NT2/D1 (cell line): ENCODE measurements around the gene HOMEZ.

Experiments used
- DNase-seq: peaks from one replicate; pipeline ENCODE4 v3.0.0-alpha.2; 2011; ENCODE audit warnings: low read depth, low spot score
- H3K27me3 ChIP-seq: 2 replicates; pipeline ENCODE4 v1.6.0; 2011; ENCODE audit warnings: mild to moderate bottlenecking; ENCODE audit not compliant: insufficient read length, insufficient read depth
- H3K36me3 ChIP-seq: 2 replicates; pipeline ENCODE4 v1.6.1; 2011; ENCODE audit warnings: mild to moderate bottlenecking, low read length, mixed read lengths; ENCODE audit not compliant: insufficient read depth, insufficient read length
- H3K4me1 ChIP-seq: 2 replicates; pipeline ENCODE4 v1.5.1; 2011; ENCODE audit not compliant: insufficient read depth, insufficient read length
- H3K4me3 ChIP-seq: 2 replicates; pipeline ENCODE4 v1.5.1; 2011; ENCODE audit warnings: low read depth; ENCODE audit not compliant: insufficient read length
- H3K9ac ChIP-seq: 2 replicates; pipeline ENCODE4 v1.6.0; 2011; ENCODE audit warnings: low read depth; ENCODE audit not compliant: insufficient read length
- H3K9me3 ChIP-seq: 2 replicates; pipeline ENCODE4 v1.5.1; 2011; ENCODE audit warnings: mild to moderate bottlenecking, low read length; ENCODE audit not compliant: insufficient read depth
- SUZ12 ChIP-seq: IDR thresholded peaks from 2 replicates; pipeline ENCODE4 v1.6.1; 2011; ENCODE audit not compliant: insufficient read length, insufficient read depth; ENCODE audit errors: extremely low read depth
- YY1 ChIP-seq: IDR thresholded peaks from 2 replicates; pipeline ENCODE4 v1.6.1; 2011; ENCODE audit not compliant: insufficient read length, insufficient read depth
- ZNF274 ChIP-seq: IDR thresholded peaks from 2 replicates; pipeline ENCODE4 v1.6.1; 2011; ENCODE audit warnings: mild to moderate bottlenecking, low read depth, low read length

Gene HOMEZ

GRCh38 chr14:23299211-23299957 lies 13.5 kb upstream of the HOMEZ start:
- no peaks in the 10 kb centered on the region for H3K9me3 ChIP-seq
- H3K9ac ChIP-seq, result no peak overlapping the region
- H3K27me3 ChIP-seq, result peaks cover 73% of the 10 kb centered on the region
- no peak overlapping the region for H3K4me3 ChIP-seq
- H3K4me1 ChIP-seq, result peaks cover 5% of the 10 kb centered on the region
- no peak for TF ChIP-seq SUZ12
- no peak for TF ChIP-seq ZNF274
- TF ChIP-seq YY1, result no peak
- no peak for DNase-seq
- no peaks in the 10 kb centered on the region for H3K36me3 ChIP-seq

GRCh38 chr14:23297611-23298277 lies 11.8 kb upstream of the HOMEZ start:
- Histone ChIP-seq H3K4me3 (no peak overlapping the region), H3K36me3 (no peaks in the 10 kb centered on the region), H3K27me3 (peaks cover 74% of the 10 kb centered on the region), H3K9ac (no peak overlapping the region), H3K9me3 (no peaks in the 10 kb centered on the region), H3K4me1 (peaks cover 5% of the 10 kb centered on the region)
- DNase-seq, result no peak
- TF ChIP-seq SUZ12 (no peak), ZNF274 (no peak), YY1 (no peak)

DNA sequence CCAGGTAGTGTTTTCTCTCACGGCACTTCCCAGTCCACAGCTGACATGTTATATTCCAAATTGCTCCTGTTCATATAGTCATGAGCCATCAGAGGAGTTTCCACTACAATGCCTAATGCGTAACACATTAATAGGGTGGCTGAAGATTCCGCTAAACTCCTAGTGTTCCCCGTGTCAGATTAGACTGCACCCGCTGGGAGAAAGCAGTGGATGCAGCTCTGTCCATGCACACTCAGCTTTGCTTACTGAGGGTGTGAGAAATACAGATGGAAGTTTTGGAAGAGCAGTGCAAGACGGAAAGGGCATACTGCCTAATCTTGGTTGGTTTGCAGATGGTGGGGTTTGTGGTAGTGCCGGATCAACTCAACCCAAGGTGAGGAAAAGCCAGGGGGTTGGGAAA lies 11.2 kb upstream of the HOMEZ start:
- no peak for DNase-seq
- Histone ChIP-seq H3K27me3 (peaks cover 80% of the 10 kb centered on the region), H3K9ac (no peak overlapping the region), H3K9me3 (no peaks in the 10 kb centered on the region), H3K4me1 (peaks cover 5% of the 10 kb centered on the region), H3K36me3 (no peaks in the 10 kb centered on the region), H3K4me3 (no peak overlapping the region)
- no peak for TF ChIP-seq YY1
- TF ChIP-seq SUZ12, result no peak
- TF ChIP-seq ZNF274, result no peak

DNA sequence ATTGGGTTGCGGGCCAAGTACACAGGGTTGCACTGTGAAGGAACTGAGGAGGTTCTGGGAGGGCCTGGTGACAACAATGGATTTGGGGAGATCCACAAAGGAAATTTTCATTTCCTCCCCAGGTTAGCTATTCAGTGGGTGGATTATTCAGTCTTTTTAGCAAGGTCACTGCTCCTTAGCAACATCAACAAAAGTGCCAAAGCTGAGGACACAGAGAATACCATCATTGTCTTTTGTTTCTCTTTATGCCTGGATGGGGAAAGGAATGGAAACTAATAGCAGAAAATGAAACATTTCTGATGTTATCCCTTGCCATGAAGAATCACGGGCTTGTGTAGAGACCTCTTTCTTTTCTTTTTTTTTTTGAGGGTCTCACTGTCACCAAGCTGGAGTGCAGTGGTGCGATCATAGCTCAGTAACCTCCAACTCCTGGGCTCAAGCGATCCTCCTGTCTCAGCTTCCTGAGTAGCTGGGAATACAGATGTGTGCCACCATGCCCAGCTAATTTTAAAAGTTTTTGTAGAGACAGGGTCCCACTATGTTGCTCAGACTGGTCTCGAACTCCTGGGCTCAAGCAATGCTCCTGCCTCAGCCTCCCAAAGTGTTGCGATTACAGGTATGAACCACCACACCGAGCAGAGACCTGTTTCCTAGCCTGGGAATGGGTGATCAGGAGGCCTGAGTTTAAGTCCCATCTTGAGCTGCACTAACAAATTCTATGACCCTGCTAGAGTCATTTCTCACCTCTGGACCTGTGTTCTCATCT lies 10.3 kb upstream of the HOMEZ start:
- Histone ChIP-seq H3K36me3 (no peaks in the 10 kb centered on the region), H3K27me3 (peaks cover 89% of the 10 kb centered on the region), H3K4me3 (no peak overlapping the region), H3K4me1 (peaks cover 5% of the 10 kb centered on the region), H3K9me3 (no peaks in the 10 kb centered on the region), H3K9ac (no peak overlapping the region)
- TF ChIP-seq SUZ12 (no peak), ZNF274 (no peak), YY1 (no peak)
- DNase-seq, result no peak

GRCh38 chr14:23294734-23295561 lies 9.0 kb upstream of the HOMEZ start:
- TF ChIP-seq SUZ12, result no peak
- no peak for TF ChIP-seq YY1
- TF ChIP-seq ZNF274, result no peak
- peaks cover 2% of the 10 kb centered on the region for H3K4me1 ChIP-seq
- H3K4me3 ChIP-seq, result no peak overlapping the region
- no peaks in the 10 kb centered on the region for H3K36me3 ChIP-seq
- no peak overlapping the region for H3K9ac ChIP-seq
- DNase-seq, result no peak
- H3K9me3 ChIP-seq, result no peaks in the 10 kb centered on the region
- H3K27me3 ChIP-seq, result peaks cover 91% of the 10 kb centered on the region

GRCh38 chr14:23286902-23287479 lies 1.1 kb upstream of the HOMEZ start:
- H3K27me3 ChIP-seq, result peaks cover 52% of the 10 kb centered on the region
- no peak for DNase-seq
- H3K4me3 ChIP-seq, result peak overlapping the region; percentile 41
- peaks cover 5% of the 10 kb centered on the region for H3K36me3 ChIP-seq
- H3K9me3 ChIP-seq, result no peaks in the 10 kb centered on the region
- no peak overlapping the region for H3K9ac ChIP-seq
- TF ChIP-seq SUZ12 (no peak), ZNF274 (no peak), YY1 (no peak)
- H3K4me1 ChIP-seq, result peaks cover 4% of the 10 kb centered on the region
